ENCODE results near the gene GOLPH3.
"Not testable (repeated sequence)": the region's sequence is repeated elsewhere in the genome, so short reads cannot be mapped to it uniquely, and the experiment has no call there.

- TF ChIP-seq, protein P1, sequence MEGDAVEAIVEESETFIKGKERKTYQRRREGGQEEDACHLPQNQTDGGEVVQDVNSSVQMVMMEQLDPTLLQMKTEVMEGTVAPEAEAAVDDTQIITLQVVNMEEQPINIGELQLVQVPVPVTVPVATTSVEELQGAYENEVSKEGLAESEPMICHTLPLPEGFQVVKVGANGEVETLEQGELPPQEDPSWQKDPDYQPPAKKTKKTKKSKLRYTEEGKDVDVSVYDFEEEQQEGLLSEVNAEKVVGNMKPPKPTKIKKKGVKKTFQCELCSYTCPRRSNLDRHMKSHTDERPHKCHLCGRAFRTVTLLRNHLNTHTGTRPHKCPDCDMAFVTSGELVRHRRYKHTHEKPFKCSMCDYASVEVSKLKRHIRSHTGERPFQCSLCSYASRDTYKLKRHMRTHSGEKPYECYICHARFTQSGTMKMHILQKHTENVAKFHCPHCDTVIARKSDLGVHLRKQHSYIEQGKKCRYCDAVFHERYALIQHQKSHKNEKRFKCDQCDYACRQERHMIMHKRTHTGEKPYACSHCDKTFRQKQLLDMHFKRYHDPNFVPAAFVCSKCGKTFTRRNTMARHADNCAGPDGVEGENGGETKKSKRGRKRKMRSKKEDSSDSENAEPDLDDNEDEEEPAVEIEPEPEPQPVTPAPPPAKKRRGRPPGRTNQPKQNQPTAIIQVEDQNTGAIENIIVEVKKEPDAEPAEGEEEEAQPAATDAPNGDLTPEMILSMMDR (IDR thresholded peaks at IDR 0.05), result not testable (repeated sequence)
- not testable (repeated sequence) for TF ChIP-seq POLR2A (IDR thresholded peaks at IDR 0.05)
Observed at GRCh38 chr5:32172186-32172911, 1.8 kb downstream of the GOLPH3 start.
